ENCODE measurements around the gene XYLT2.

The XYLT2 gene

GRCh38 chr17:50319306-50320004 is 26.5 kb upstream of the XYLT2 start:
- H3K36me3 ChIP-seq (ENCODE audit: control insufficient read depth in 1 of 2, insufficient read depth in 2 of 2, low read depth in 1 of 2, low read length in 2 of 2) = no peaks in the 10 kb centered on the region
- H3K9me3 ChIP-seq (ENCODE audit: control insufficient read depth, low read length) = no peaks in the 10 kb centered on the region
- 91% methylated on average over 12 of the region's 12 CpGs for WGBS
- H3K4me2 ChIP-seq (ENCODE audit: low read length, poor library complexity, severe bottlenecking) = no peak overlapping the region
- DNase-seq = no peak
- H4K91ac ChIP-seq (ENCODE audit: low read length) = no peak overlapping the region
- no peak overlapping the region for H3K4ac ChIP-seq (ENCODE audit: low read depth in 1 of 2, low read length in 2 of 2)
- no peaks in the 10 kb centered on the region for H3K79me1 ChIP-seq (replicated peaks; ENCODE audit: low read length, poor library complexity, severe bottlenecking)
- peak overlapping the region; percentile 68 for H2AK5ac ChIP-seq (ENCODE audit: low read length, severe bottlenecking)
- H3K27ac ChIP-seq (ENCODE audit: low read length, poor library complexity, severe bottlenecking) = no peak overlapping the region
- H3K4me3 ChIP-seq (ENCODE audit: insufficient read depth in 1 of 2, low read depth in 1 of 2, low read length in 2 of 2) = no peak overlapping the region
- no peak overlapping the region for H2BK120ac ChIP-seq (ENCODE audit: low read depth, low read length)
- no peak overlapping the region for H3K18ac ChIP-seq (ENCODE audit: low read depth in 1 of 2, low read length in 2 of 2)
- peaks cover 0 to 5% of the 10 kb centered on the region in 2 experiments for H3K27me3 ChIP-seq (ENCODE audit: control insufficient read depth in 1 of 2, insufficient read depth in 1 of 2, low read length in 2 of 2)
- H2BK5ac ChIP-seq (ENCODE audit: low read depth, low read length, poor library complexity, severe bottlenecking) = no peak overlapping the region
- H2AFZ ChIP-seq (ENCODE audit: low read depth, low read length) = no peak overlapping the region
- no peak overlapping the region for H3K23ac ChIP-seq (ENCODE audit: low read length in 2 of 2)
- no peak overlapping the region for H2BK12ac ChIP-seq (ENCODE audit: low read length in 2 of 2)
- no peak overlapping the region for H3K14ac ChIP-seq (ENCODE audit: low read length in 2 of 2)
- no peak overlapping the region for H3K9ac ChIP-seq (ENCODE audit: low read length)
- no peak overlapping the region for H4K8ac ChIP-seq (ENCODE audit: low read length)
- H3K4me1 ChIP-seq (ENCODE audit: control insufficient read depth, insufficient read depth, low read depth, low read length) = peaks cover 13% of the 10 kb centered on the region
- no peak overlapping the region for H2BK15ac ChIP-seq (ENCODE audit: low read depth, poor library complexity, severe bottlenecking)

DNA sequence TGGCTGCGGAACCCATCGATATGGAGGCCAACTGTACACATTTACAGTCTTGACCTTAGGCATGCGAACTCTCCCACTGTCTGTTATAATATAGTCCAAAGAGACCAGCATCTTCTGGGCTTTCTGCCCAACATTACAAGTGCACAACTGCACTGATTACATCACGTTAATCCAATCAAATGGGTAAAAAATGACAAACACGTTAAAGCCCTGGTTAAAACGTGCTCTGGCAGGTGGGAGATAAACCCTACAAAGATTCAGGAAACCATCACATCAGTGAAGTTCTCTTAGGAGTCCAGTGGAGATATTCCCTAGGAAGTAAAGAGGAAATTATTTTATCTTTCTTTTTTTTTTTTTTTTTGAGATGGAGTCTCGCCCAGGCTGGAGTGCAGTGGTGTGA is 23.7 kb upstream of the XYLT2 start:
- H3K4me2 ChIP-seq (ENCODE audit: low read length, poor library complexity, severe bottlenecking) = no peak overlapping the region
- H3K14ac ChIP-seq (ENCODE audit: low read length in 2 of 2) = no peak overlapping the region
- H3K4ac ChIP-seq (ENCODE audit: low read depth in 1 of 2, low read length in 2 of 2) = no peak overlapping the region
- peaks cover 11% of the 10 kb centered on the region for H3K4me1 ChIP-seq (ENCODE audit: control insufficient read depth, insufficient read depth, low read depth, low read length)
- WGBS = 91% methylated on average over 6 of the region's 7 CpGs
- no peak overlapping the region for H4K91ac ChIP-seq (ENCODE audit: low read length)
- no peak overlapping the region for H3K27ac ChIP-seq (ENCODE audit: low read length, poor library complexity, severe bottlenecking)
- H2BK5ac ChIP-seq (ENCODE audit: low read depth, low read length, poor library complexity, severe bottlenecking) = no peak overlapping the region
- H3K9me3 ChIP-seq (ENCODE audit: control insufficient read depth, low read length) = no peaks in the 10 kb centered on the region
- H2BK12ac ChIP-seq (ENCODE audit: low read length in 2 of 2) = no peak overlapping the region
- no peak overlapping the region for H2AFZ ChIP-seq (ENCODE audit: low read depth, low read length)
- no peaks in the 10 kb centered on the region for H3K36me3 ChIP-seq (ENCODE audit: control insufficient read depth in 1 of 2, insufficient read depth in 2 of 2, low read depth in 1 of 2, low read length in 2 of 2)
- no peak overlapping the region for H3K9ac ChIP-seq (ENCODE audit: low read length)
- no peak overlapping the region for H4K8ac ChIP-seq (ENCODE audit: low read length)
- H2AK5ac ChIP-seq (ENCODE audit: low read length, severe bottlenecking) = no peak overlapping the region
- H3K4me3 ChIP-seq (ENCODE audit: insufficient read depth in 1 of 2, low read depth in 1 of 2, low read length in 2 of 2) = no peak overlapping the region
- peaks cover 0 to under 1% of the 10 kb centered on the region in 2 experiments for H3K27me3 ChIP-seq (ENCODE audit: control insufficient read depth in 1 of 2, insufficient read depth in 1 of 2, low read length in 2 of 2)
- H3K23ac ChIP-seq (ENCODE audit: low read length in 2 of 2) = no peak overlapping the region
- H2BK15ac ChIP-seq (ENCODE audit: low read depth, poor library complexity, severe bottlenecking) = no peak overlapping the region
- no peak overlapping the region for H3K18ac ChIP-seq (ENCODE audit: low read depth in 1 of 2, low read length in 2 of 2)
- no peak for DNase-seq
- H3K79me1 ChIP-seq (replicated peaks; ENCODE audit: low read length, poor library complexity, severe bottlenecking) = no peaks in the 10 kb centered on the region
- H2BK120ac ChIP-seq (ENCODE audit: low read depth, low read length) = no peak overlapping the region

GRCh38 chr17:50323060-50323459 is 22.9 kb upstream of the XYLT2 start:
- peaks cover 11% of the 10 kb centered on the region for H3K4me1 ChIP-seq (ENCODE audit: control insufficient read depth, insufficient read depth, low read depth, low read length)
- no peak overlapping the region for H2AFZ ChIP-seq (ENCODE audit: low read depth, low read length)
- H3K9me3 ChIP-seq (ENCODE audit: control insufficient read depth, low read length) = no peaks in the 10 kb centered on the region
- H3K27ac ChIP-seq (ENCODE audit: low read length, poor library complexity, severe bottlenecking) = no peak overlapping the region
- H3K79me1 ChIP-seq (replicated peaks; ENCODE audit: low read length, poor library complexity, severe bottlenecking) = no peaks in the 10 kb centered on the region
- H3K18ac ChIP-seq (ENCODE audit: low read depth in 1 of 2, low read length in 2 of 2) = no peak overlapping the region
- no peak overlapping the region for H3K14ac ChIP-seq (ENCODE audit: low read length in 2 of 2)
- H4K91ac ChIP-seq (ENCODE audit: low read length) = no peak overlapping the region
- no peak overlapping the region for H3K4ac ChIP-seq (ENCODE audit: low read depth in 1 of 2, low read length in 2 of 2)
- no peaks in the 10 kb centered on the region for H3K27me3 ChIP-seq (ENCODE audit: control insufficient read depth in 1 of 2, insufficient read depth in 1 of 2, low read length in 2 of 2)
- no peak overlapping the region for H2BK120ac ChIP-seq (ENCODE audit: low read depth, low read length)
- no peak overlapping the region for H3K9ac ChIP-seq (ENCODE audit: low read length)
- H2BK15ac ChIP-seq (ENCODE audit: low read depth, poor library complexity, severe bottlenecking) = no peak overlapping the region
- WGBS = 92% methylated on average over 5 of the region's 5 CpGs
- no peak overlapping the region for H4K8ac ChIP-seq (ENCODE audit: low read length)
- no peaks in the 10 kb centered on the region for H3K36me3 ChIP-seq (ENCODE audit: control insufficient read depth in 1 of 2, insufficient read depth in 2 of 2, low read depth in 1 of 2, low read length in 2 of 2)
- H2BK5ac ChIP-seq (ENCODE audit: low read depth, low read length, poor library complexity, severe bottlenecking) = no peak overlapping the region
- no peak overlapping the region for H3K23ac ChIP-seq (ENCODE audit: low read length in 2 of 2)
- DNase-seq = no peak
- H3K4me3 ChIP-seq (ENCODE audit: insufficient read depth in 1 of 2, low read depth in 1 of 2, low read length in 2 of 2) = no peak overlapping the region
- no peak overlapping the region for H2AK5ac ChIP-seq (ENCODE audit: low read length, severe bottlenecking)
- no peak overlapping the region for H3K4me2 ChIP-seq (ENCODE audit: low read length, poor library complexity, severe bottlenecking)
- no peak overlapping the region for H2BK12ac ChIP-seq (ENCODE audit: low read length in 2 of 2)

GRCh38 chr17:50325906-50326305 is 20.0 kb upstream of the XYLT2 start:
- Histone ChIP-seq H3K36me3 (ENCODE audit: control insufficient read depth in 1 of 2, insufficient read depth in 2 of 2, low read depth in 1 of 2, low read length in 2 of 2) (no peaks in the 10 kb centered on the region), H2BK120ac (ENCODE audit: low read depth, low read length) (no peak overlapping the region), H3K9ac (ENCODE audit: low read length) (no peak overlapping the region), H4K8ac (ENCODE audit: low read length) (no peak overlapping the region), H3K9me3 (ENCODE audit: control insufficient read depth, low read length) (no peaks in the 10 kb centered on the region), H3K27ac (ENCODE audit: low read length, poor library complexity, severe bottlenecking) (no peak overlapping the region), H3K79me1 (replicated peaks; ENCODE audit: low read length, poor library complexity, severe bottlenecking) (no peaks in the 10 kb centered on the region), H2BK5ac (ENCODE audit: low read depth, low read length, poor library complexity, severe bottlenecking) (no peak overlapping the region), H3K4me3 (ENCODE audit: insufficient read depth in 1 of 2, low read depth in 1 of 2, low read length in 2 of 2) (no peak overlapping the region), H3K14ac (ENCODE audit: low read length in 2 of 2) (no peak overlapping the region), H2AK5ac (ENCODE audit: low read length, severe bottlenecking) (no peak overlapping the region), H3K4ac (ENCODE audit: low read depth in 1 of 2, low read length in 2 of 2) (no peak overlapping the region), H3K27me3 (ENCODE audit: control insufficient read depth in 1 of 2, insufficient read depth in 1 of 2, low read length in 2 of 2) (peaks cover 0 to 6% of the 10 kb centered on the region in 2 experiments), H4K91ac (ENCODE audit: low read length) (no peak overlapping the region), H2BK12ac (ENCODE audit: low read length in 2 of 2) (no peak overlapping the region), H3K4me1 (ENCODE audit: control insufficient read depth, insufficient read depth, low read depth, low read length) (peaks cover 5% of the 10 kb centered on the region), H3K4me2 (ENCODE audit: low read length, poor library complexity, severe bottlenecking) (no peak overlapping the region), H3K23ac (ENCODE audit: low read length in 2 of 2) (no peak overlapping the region), H2BK15ac (ENCODE audit: low read depth, poor library complexity, severe bottlenecking) (no peak overlapping the region), H2AFZ (ENCODE audit: low read depth, low read length) (no peak overlapping the region), H3K18ac (ENCODE audit: low read depth in 1 of 2, low read length in 2 of 2) (no peak overlapping the region)
- no peak for DNase-seq
- 61% methylated on average over 4 of the region's 4 CpGs for WGBS

Measured in mesenchymal stem cell (in vitro differentiated cells and primary cell).